Metanephros (tissue), 1 donor: Measurements from ENCODE around the gene CNGA1. TPM values are rescaled to one million over a fixed set of nuclear protein-coding genes. Genes with fewer than 3 reads are reported as not detected.

ENCODE experiments used
- total RNA-seq: library from RNA; depleted of rRNA; stranded (reverse); fragments of >200 nt; gene quantifications from one replicate; pipeline ENCODE4 v1.2.3, GENCODE V29; 2014

Gene CNGA1
- total RNA-seq, result 10.3 TPM

GRCh38 chr4:48016141-48017107 is at the start of gene CNGA1, which contains the start of gene NIPAL1:
Gene CNGA1 (minus strand): TSS chr4:48016681. CDS start chr4:47952689, 63,992 bp downstream.
Gene NIPAL1 (plus strand): TSS chr4:48016772. CDS start chr4:48016840, 68 bp downstream.

GRCh38 chr4:47914220-47914925 is 102.1 kb downstream of the CNGA1 start, which contains the start of gene NFXL1:
Gene NFXL1 (minus strand): TSS chr4:47914583. CDS start chr4:47914203, 380 bp downstream.

Other genes with a start within 250 kb of the CNGA1 start
- gene CORIN, start 178.6 kb downstream of the CNGA1 start, total RNA-seq, result 5.8 TPM
- 20.8 TPM for gene NFXL1, start 102.1 kb downstream of the CNGA1 start, total RNA-seq
- 6.8 TPM for gene NIPAL1, start 91 bp upstream of the CNGA1 start, total RNA-seq
- 4.0 TPM for gene TXK, start 117.6 kb upstream of the CNGA1 start, total RNA-seq